ENCODE measurements around the gene ELP4. TPM values are rescaled to one million over a fixed set of nuclear protein-coding genes. Genes with fewer than 3 reads are reported as not detected.

Gene ELP4
- total RNA-seq, 1 experiment from 2014 or later: 19.4 TPM

DNA sequence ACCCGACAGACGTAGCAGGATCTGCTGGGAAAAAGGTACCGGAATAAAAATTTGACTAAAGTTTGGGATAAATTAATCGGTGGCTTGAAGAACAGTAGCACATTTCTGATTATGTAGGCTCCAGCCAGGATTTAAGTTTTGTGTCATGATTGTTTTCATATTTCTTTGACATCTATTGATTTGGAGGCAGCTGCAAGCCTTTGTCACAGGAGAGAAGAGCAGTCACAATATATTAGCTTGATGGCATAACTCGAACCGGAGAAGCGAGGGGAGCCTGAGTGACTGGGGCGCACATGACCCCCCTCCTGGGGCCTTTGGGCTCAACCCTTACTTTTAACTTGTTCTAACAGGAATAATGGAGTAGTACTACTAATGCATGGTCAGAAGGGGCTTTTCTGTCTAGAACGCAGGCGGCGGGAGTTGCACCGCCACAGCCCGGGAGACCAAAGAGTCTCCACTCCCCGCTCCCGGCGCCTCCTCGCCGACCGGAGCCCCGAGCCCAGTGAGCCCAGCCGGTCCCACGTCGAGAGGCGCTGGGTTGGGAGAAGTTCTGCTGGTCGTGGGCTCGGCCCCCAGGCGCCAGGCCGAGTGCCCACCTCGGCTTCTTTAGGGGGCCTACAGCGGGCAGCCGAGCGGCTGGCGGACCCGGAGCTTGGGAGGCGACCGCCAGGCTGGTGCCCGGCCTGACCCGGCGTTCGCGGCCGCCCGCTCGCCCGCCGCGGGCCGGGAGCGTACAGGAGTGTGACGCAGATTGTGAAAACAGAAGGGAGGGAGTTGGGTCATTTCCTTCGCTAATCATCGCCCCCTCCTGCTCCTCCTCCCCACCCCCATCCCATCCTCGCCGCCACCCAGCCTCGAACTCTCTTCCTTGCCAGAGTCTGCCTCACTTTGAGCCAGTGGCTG is 317.2 kb downstream of the ELP4 start:
- Histone ChIP-seq H3K9ac (ENCODE audit: low read length) (no peak overlapping the region), H2AFZ (ENCODE audit: low read length) (no peak overlapping the region)

DNA sequence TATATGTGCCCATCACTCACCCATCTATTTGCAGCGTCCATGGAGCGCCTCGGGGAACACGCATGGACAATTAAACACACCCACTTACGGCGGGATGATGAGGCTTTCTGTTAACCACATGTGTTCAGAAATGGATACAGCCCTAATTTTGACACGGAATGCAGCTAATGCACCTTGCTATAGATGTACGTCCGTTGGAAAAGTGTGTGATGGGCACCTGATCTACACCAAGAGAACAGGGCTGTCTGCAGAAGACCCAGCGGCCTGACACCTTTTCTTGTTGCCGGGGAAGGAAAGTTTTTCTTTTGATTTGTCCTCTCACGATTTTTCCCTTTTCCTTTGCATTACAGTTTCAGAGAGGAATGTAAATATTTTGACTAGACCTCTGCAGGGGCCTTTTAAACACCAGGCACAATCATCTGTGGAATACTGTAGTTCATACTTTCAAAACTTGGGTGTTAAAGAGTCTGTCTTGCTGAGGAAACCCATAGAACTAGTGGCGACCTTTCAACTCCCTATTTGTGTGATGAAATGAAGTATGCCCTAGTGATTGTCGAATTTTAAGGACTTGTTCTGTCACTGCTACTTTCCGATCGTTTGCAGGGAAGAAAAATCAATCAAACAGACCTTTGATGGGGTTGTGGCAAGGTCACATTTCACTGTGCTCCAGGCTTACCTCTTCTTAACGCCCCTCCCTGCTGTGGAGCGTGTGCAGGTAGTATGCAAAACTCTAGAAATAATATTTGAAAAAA is 318.1 kb downstream of the ELP4 start:
- H3K4me1 ChIP-seq (ENCODE audit: insufficient read depth, low read length): no peaks in the 10 kb centered on the region
- ChIA-PET CTCF (no interaction called here), POLR2A (ENCODE audit: unreplicated experiment) (no interaction called here)
- no peak overlapping the region for H2AFZ ChIP-seq (ENCODE audit: low read length)
- BruUV-seq (replicated peaks): no TSS peak
- no peak overlapping the region for H3K4me2 ChIP-seq (ENCODE audit: low read length)
- DNase-seq: no peak
- no peaks in the 10 kb centered on the region for H3F3A ChIP-seq (ENCODE audit: low read length, unreplicated experiment)
- no peak overlapping the region for H3K4me3 ChIP-seq (ENCODE audit: low read length)
- H3K9me3 ChIP-seq (ENCODE audit: low read length): no peaks in the 10 kb centered on the region
- no peak for TF ChIP-seq CTCF (conservative IDR thresholded peaks at IDR 0.05; ENCODE audit: low read depth, low read length)
- no peak for TF ChIP-seq EZH2phosphoT487 (IDR thresholded peaks at IDR 0.05; ENCODE audit: borderline replicate concordance, low read length)
- TF ChIP-seq EZH2 (IDR thresholded peaks at IDR 0.05; ENCODE audit: low read length, unreplicated experiment): no peak
- H3K27me3 ChIP-seq (ENCODE audit: low read length): no peaks in the 10 kb centered on the region
- intact Hi-C loops (cut with micrococcal nuclease): no loop called here
- H4K20me1 ChIP-seq (ENCODE audit: low read length): no peaks in the 10 kb centered on the region
- H3K36me3 ChIP-seq (ENCODE audit: low read depth, low read length): no peaks in the 10 kb centered on the region
- no peaks in the 10 kb centered on the region for H3K9me2 ChIP-seq (replicated peaks; ENCODE audit: low read length)
- no peak for ATAC-seq
- H3K9ac ChIP-seq (ENCODE audit: low read length): no peak overlapping the region
- no peak overlapping the region for H3K27ac ChIP-seq (ENCODE audit: low read length)
- no peaks in the 10 kb centered on the region for H3K79me2 ChIP-seq (ENCODE audit: low read length)

More for the DNA sequence above, 317.2 kb downstream of the ELP4 start:
- Histone ChIP-seq H3K4me1 (ENCODE audit: insufficient read depth, low read length) (no peaks in the 10 kb centered on the region), H3K4me3 (ENCODE audit: low read length) (no peak overlapping the region), H3K4me2 (ENCODE audit: low read length) (no peak overlapping the region), H3K27ac (ENCODE audit: low read length) (no peak overlapping the region), H3K27me3 (ENCODE audit: low read length) (no peaks in the 10 kb centered on the region), H3F3A (ENCODE audit: low read length, unreplicated experiment) (no peaks in the 10 kb centered on the region), H3K9me2 (replicated peaks; ENCODE audit: low read length) (no peaks in the 10 kb centered on the region), H3K79me2 (ENCODE audit: low read length) (no peaks in the 10 kb centered on the region), H4K20me1 (ENCODE audit: low read length) (no peaks in the 10 kb centered on the region), H3K36me3 (ENCODE audit: low read depth, low read length) (no peaks in the 10 kb centered on the region), H3K9me3 (ENCODE audit: low read length) (no peaks in the 10 kb centered on the region)
- DNase-seq: no peak
- ChIA-PET CTCF (no interaction called here), POLR2A (ENCODE audit: unreplicated experiment) (no interaction called here)
- no peak for ATAC-seq
- intact Hi-C loops (cut with micrococcal nuclease): no loop called here
- BruUV-seq (replicated peaks): no TSS peak
- no peak for TF ChIP-seq EZH2phosphoT487 (IDR thresholded peaks at IDR 0.05; ENCODE audit: borderline replicate concordance, low read length)
- TF ChIP-seq EZH2 (IDR thresholded peaks at IDR 0.05; ENCODE audit: low read length, unreplicated experiment): no peak
- no peak for TF ChIP-seq CTCF (conservative IDR thresholded peaks at IDR 0.05; ENCODE audit: low read depth, low read length)

Measured in PC-3 (cell line).